ENCODE measurements around the gene PDE4A.
A peak's percentile ranks its signal among the peaks of the same experiment; 100 is the strongest.
"Not testable (repeated sequence)": the region's sequence is repeated elsewhere in the genome, so short reads cannot be mapped to it uniquely, and the experiment has no call there.

The PDE4A gene

GRCh38 chr19:10395436-10395835 lies 24.9 kb upstream of the PDE4A start:
- Histone ChIP-seq H3K36me3 (ENCODE audit: insufficient read depth, insufficient read length, low read length) (peaks cover 87% of the 10 kb centered on the region), H3K27me3 (ENCODE audit: insufficient read depth, insufficient read length) (no peaks in the 10 kb centered on the region), H3K4me3 (ENCODE audit: insufficient read length, low read depth) (no peak overlapping the region)

GRCh38 chr19:10395917-10396316 lies 24.4 kb upstream of the PDE4A start:
- TF ChIP-seq YY1 (IDR thresholded peaks at IDR 0.05; ENCODE audit: insufficient read depth, insufficient read length) (no peak), SUZ12 (IDR thresholded peaks at IDR 0.05; ENCODE audit: extremely low read depth, insufficient read depth, insufficient read length) (no peak), ZNF274 (IDR thresholded peaks at IDR 0.05; ENCODE audit: low read depth, low read length) (no peak)
- DNase-seq (ENCODE audit: low read depth, low spot score): no peak
- no peaks in the 10 kb centered on the region for H3K9me3 ChIP-seq (ENCODE audit: insufficient read depth, low read length)
- no peaks in the 10 kb centered on the region for H3K27me3 ChIP-seq (ENCODE audit: insufficient read depth, insufficient read length)
- peaks cover 88% of the 10 kb centered on the region for H3K36me3 ChIP-seq (ENCODE audit: insufficient read depth, insufficient read length, low read length)
- H3K9ac ChIP-seq (ENCODE audit: insufficient read length, low read depth): no peak overlapping the region
- no peak overlapping the region for H3K4me3 ChIP-seq (ENCODE audit: insufficient read length, low read depth)
- peaks cover 5% of the 10 kb centered on the region for H3K4me1 ChIP-seq (ENCODE audit: insufficient read depth, insufficient read length)

More at GRCh38 chr19:10395436-10395835, 24.9 kb upstream of the PDE4A start:
- no peak overlapping the region for H3K9ac ChIP-seq (ENCODE audit: insufficient read length, low read depth)
- H3K9me3 ChIP-seq (ENCODE audit: insufficient read depth, low read length): no peaks in the 10 kb centered on the region
- TF ChIP-seq ZNF274 (IDR thresholded peaks at IDR 0.05; ENCODE audit: low read depth, low read length): no peak
- TF ChIP-seq YY1 (IDR thresholded peaks at IDR 0.05; ENCODE audit: insufficient read depth, insufficient read length): no peak
- no peak for TF ChIP-seq SUZ12 (IDR thresholded peaks at IDR 0.05; ENCODE audit: extremely low read depth, insufficient read depth, insufficient read length)
- peaks cover 5% of the 10 kb centered on the region for H3K4me1 ChIP-seq (ENCODE audit: insufficient read depth, insufficient read length)
- no peak for DNase-seq (ENCODE audit: low read depth, low spot score)

DNA sequence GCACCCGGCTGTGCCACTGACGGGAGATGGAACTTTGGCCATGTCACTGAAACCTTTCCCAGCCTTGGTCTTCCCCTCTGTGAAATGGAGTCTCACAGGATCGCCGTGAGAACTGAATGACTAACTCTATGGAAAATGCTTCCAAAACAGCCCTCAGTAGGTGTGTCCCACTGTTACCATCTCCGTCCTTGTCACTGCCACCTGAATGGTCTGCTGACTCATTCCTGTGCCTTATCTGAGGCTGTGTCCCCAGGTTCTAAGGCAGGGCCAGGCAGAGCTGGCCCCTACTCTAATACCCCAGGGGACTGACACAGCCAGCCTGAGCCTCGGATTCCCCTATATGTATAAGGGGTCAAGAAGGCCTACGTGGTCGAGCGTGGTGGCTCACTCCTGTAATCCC lies 21.5 kb upstream of the PDE4A start:
- H3K27me3 ChIP-seq (ENCODE audit: insufficient read depth, insufficient read length): no peaks in the 10 kb centered on the region
- peaks cover 74% of the 10 kb centered on the region for H3K36me3 ChIP-seq (ENCODE audit: insufficient read depth, insufficient read length, low read length)
- DNase-seq (ENCODE audit: low read depth, low spot score): no peak
- TF ChIP-seq YY1 (IDR thresholded peaks at IDR 0.05; ENCODE audit: insufficient read depth, insufficient read length) (no peak), ZNF274 (IDR thresholded peaks at IDR 0.05; ENCODE audit: low read depth, low read length) (no peak), SUZ12 (IDR thresholded peaks at IDR 0.05; ENCODE audit: extremely low read depth, insufficient read depth, insufficient read length) (no peak)
- peaks cover 5% of the 10 kb centered on the region for H3K4me1 ChIP-seq (ENCODE audit: insufficient read depth, insufficient read length)
- H3K4me3 ChIP-seq (ENCODE audit: insufficient read length, low read depth): no peak overlapping the region
- no peaks in the 10 kb centered on the region for H3K9me3 ChIP-seq (ENCODE audit: insufficient read depth, low read length)
- no peak overlapping the region for H3K9ac ChIP-seq (ENCODE audit: insufficient read length, low read depth)

GRCh38 chr19:10399340-10399739 lies 21.0 kb upstream of the PDE4A start:
- not testable (repeated sequence) for H3K9ac ChIP-seq (ENCODE audit: insufficient read length, low read depth); H3K27me3 ChIP-seq (ENCODE audit: insufficient read depth, insufficient read length); H3K9me3 ChIP-seq (ENCODE audit: insufficient read depth, low read length); H3K4me1 ChIP-seq (ENCODE audit: insufficient read depth, insufficient read length); H3K4me3 ChIP-seq (ENCODE audit: insufficient read length, low read depth); DNase-seq (ENCODE audit: low read depth, low spot score)
- peaks cover 70% of the 10 kb centered on the region for H3K36me3 ChIP-seq (ENCODE audit: insufficient read depth, insufficient read length, low read length)

GRCh38 chr19:10399878-10400277 lies 20.5 kb upstream of the PDE4A start:
- TF ChIP-seq SUZ12 (IDR thresholded peaks at IDR 0.05; ENCODE audit: extremely low read depth, insufficient read depth, insufficient read length) (no peak), ZNF274 (IDR thresholded peaks at IDR 0.05; ENCODE audit: low read depth, low read length) (no peak), YY1 (IDR thresholded peaks at IDR 0.05; ENCODE audit: insufficient read depth, insufficient read length) (no peak)
- Histone ChIP-seq H3K36me3 (ENCODE audit: insufficient read depth, insufficient read length, low read length) (peaks cover 66% of the 10 kb centered on the region), H3K4me1 (ENCODE audit: insufficient read depth, insufficient read length) (peaks cover 5% of the 10 kb centered on the region), H3K27me3 (ENCODE audit: insufficient read depth, insufficient read length) (no peaks in the 10 kb centered on the region), H3K9ac (ENCODE audit: insufficient read length, low read depth) (peak overlapping the region; percentile 36), H3K9me3 (ENCODE audit: insufficient read depth, low read length) (no peaks in the 10 kb centered on the region), H3K4me3 (ENCODE audit: insufficient read length, low read depth) (no peak overlapping the region)
- no peak for DNase-seq (ENCODE audit: low read depth, low spot score)

GRCh38 chr19:10402441-10403038 lies 17.8 kb upstream of the PDE4A start:
- DNase-seq (ENCODE audit: low read depth, low spot score): no peak
- TF ChIP-seq ZNF274 (IDR thresholded peaks at IDR 0.05; ENCODE audit: low read depth, low read length) (no peak), YY1 (IDR thresholded peaks at IDR 0.05; ENCODE audit: insufficient read depth, insufficient read length) (no peak), SUZ12 (IDR thresholded peaks at IDR 0.05; ENCODE audit: extremely low read depth, insufficient read depth, insufficient read length) (no peak)
- H3K36me3 ChIP-seq (ENCODE audit: insufficient read depth, insufficient read length, low read length): peaks cover 41% of the 10 kb centered on the region
- no peaks in the 10 kb centered on the region for H3K27me3 ChIP-seq (ENCODE audit: insufficient read depth, insufficient read length)
- H3K9ac ChIP-seq (ENCODE audit: insufficient read length, low read depth): peak overlapping the region; percentile 99
- peak overlapping the region; percentile 100 for H3K4me3 ChIP-seq (ENCODE audit: insufficient read length, low read depth)
- no peaks in the 10 kb centered on the region for H3K9me3 ChIP-seq (ENCODE audit: insufficient read depth, low read length)
- H3K4me1 ChIP-seq (ENCODE audit: insufficient read depth, insufficient read length): peaks cover 8% of the 10 kb centered on the region

GRCh38 chr19:10403137-10404021 lies 17.0 kb upstream of the PDE4A start, which contains the start of gene CDC37:
TSS of gene CDC37 (minus strand) at chr19:10403542. CDS start at chr19:10403479, 63 bp downstream.
- peak within 1 kb of the TSS; percentile 99 for H3K9ac ChIP-seq (ENCODE audit: insufficient read length, low read depth)
- TF ChIP-seq YY1 (IDR thresholded peaks at IDR 0.05; ENCODE audit: insufficient read depth, insufficient read length) (peak; percentile 49), ZNF274 (IDR thresholded peaks at IDR 0.05; ENCODE audit: low read depth, low read length) (no peak), SUZ12 (IDR thresholded peaks at IDR 0.05; ENCODE audit: extremely low read depth, insufficient read depth, insufficient read length) (no peak)
- H3K4me1 ChIP-seq (ENCODE audit: insufficient read depth, insufficient read length): peaks cover 9% of the 10 kb centered on the region

More at GRCh38 chr19:10403137-10404021, 17.0 kb upstream of the PDE4A start, which contains the start of gene CDC37:
- no peaks in the 10 kb centered on the region for H3K9me3 ChIP-seq (ENCODE audit: insufficient read depth, low read length)
- peak; percentile 96 for DNase-seq (ENCODE audit: low read depth, low spot score)
- peaks cover 32% of the 10 kb centered on the region for H3K36me3 ChIP-seq (ENCODE audit: insufficient read depth, insufficient read length, low read length)
- peak within 1 kb of the TSS; percentile 100 for H3K4me3 ChIP-seq (ENCODE audit: insufficient read length, low read depth)
- H3K27me3 ChIP-seq (ENCODE audit: insufficient read depth, insufficient read length): no peaks in the 10 kb centered on the region

Data from NT2/D1 (cell line).